GM04503 (cell line): ENCODE measurements around the gene VPS37D.

Experiments
- DNase-seq: peaks from one replicate; pipeline ENCODE4 v3.0.0-alpha.2; 2012; ENCODE audit warnings: low read depth

The VPS37D gene

DNA sequence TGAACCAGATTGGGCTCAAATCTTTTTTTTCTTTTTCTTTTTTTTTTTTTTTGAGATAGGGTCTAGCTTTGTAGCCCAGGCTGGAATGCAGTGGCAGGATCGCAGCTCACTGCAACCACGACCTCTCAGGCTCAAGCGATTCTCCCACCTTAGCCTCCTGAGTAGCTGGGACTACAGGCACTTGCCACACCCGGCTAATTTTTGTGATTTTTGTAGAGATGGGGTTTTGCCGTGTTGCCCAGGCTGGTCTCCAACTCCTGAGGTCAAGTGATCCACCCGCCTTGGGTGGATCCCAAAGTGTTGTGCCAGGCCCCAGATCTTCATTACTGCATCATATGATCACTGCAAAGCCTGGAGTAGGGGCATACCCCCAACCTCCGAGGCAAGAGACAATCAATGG lies 12.9 kb downstream of the VPS37D start:
- no peak for DNase-seq

DNA sequence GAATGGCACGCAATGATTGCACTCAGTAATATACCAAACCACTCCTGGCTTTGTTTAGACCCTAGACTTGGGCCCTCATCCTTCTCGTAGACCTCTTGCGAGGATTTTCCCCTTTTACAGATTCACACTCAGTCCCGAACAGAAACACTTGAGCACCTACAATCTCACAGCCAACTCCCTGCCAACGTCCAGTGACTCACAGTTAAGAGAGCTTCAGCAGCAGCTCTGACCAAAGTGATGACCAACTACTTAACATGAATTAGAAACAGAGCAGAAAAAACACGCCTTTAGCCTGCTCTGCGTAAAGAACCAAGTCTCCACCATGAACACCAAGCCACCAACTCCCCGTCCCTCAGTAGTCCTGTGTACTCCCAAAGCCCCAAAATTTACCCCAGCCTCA lies 13.4 kb downstream of the VPS37D start:
- no peak for DNase-seq

- no peak for DNase-seq
These were observed 15.1 kb downstream of the VPS37D start for GRCh38 chr7:73682745-73683055.

DNA sequence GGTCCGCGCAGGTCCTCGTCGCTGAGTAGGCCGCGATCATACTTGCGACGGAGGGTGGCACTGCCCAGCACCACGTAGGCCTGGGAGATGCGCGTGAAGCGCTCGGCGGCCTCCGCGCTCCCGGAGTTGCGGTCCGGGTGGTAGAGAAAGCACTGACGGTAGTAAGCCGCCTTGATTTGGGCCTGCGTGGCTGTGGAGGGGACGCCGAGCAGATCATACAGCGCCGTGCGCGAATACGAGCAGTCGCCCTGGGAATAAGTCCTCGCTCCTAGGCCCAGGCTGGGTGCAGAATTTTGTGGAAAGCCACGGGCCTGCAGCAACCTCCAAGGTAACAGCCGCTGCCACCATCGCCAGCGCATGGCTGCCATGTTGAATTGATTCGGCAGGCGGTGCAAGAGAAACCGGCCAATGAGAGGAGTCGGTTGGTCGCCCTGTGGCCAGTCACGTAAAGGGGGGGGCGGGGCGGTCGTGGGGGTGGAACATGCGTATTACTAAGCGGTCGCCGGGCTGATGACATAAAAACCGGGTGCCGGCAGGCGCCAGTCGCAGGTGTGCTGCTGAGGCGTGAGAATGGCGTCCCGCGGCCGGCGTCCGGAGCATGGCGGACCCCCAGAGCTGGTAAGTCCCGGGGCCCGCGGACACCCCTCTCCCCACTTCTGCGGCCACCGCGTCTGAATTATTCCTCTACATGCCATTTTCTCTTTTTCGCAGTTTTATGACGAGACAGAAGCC lies 15.6 kb downstream of the VPS37D start, which contains the start of the genes BUD23 and DNAJC30:
TSS of gene BUD23 (plus strand) at position 542 of the 732 bp plus-strand sequence. CDS start at position 571, 29 bp downstream.
TSS of gene DNAJC30 (minus strand) at position 398 of the 732 bp plus-strand sequence. CDS start at position 368, 30 bp downstream.
- peak; percentile 61 for DNase-seq

GRCh38 chr7:73683788-73684693 lies 16.4 kb downstream of the VPS37D start:
- DNase-seq = no peak

DNA sequence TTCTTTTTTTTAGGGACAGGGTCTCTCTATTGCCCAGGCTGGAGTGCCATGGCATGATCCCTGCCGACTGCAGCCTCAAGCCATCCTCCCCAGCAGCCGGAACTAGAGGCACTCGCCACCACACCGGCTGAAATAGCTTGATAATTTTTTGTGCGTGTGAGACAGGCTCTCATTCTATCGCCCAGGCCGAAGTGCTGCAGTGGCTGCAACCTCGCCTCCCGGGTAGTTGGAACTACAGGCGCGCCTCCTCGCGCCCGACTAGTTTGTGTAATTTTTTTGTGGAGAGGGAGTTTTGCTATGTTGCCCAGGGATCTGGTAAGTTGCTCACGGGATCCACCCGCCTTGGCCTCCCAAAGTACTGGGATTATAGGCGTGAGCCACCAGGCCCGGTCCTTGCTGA lies 17.7 kb downstream of the VPS37D start:
- DNase-seq = no peak

- DNase-seq = no peak
These were observed 20.7 kb downstream of the VPS37D start for GRCh38 chr7:73688288-73688687.

- DNase-seq = no peak
These were observed 23.0 kb downstream of the VPS37D start for GRCh38 chr7:73690646-73691045.

DNA sequence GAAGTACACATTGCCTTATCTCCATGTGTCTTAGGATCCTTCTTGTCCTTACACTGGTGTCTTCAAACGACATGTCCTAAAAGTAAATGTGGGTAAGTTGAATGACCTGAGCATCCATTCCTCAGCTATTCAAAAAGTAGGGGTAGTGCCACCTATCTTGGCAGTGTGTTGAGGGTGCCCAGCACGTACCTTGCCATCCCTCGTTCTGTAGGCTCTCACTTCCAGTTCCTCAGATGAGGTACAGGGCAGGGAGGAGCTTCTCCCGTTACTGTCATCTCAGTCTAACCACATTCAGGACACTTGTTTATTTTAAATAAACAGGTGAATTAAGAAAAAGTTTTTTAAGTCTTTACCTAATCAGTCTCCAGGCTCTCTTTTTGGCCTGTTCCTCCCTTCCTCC lies 28.7 kb downstream of the VPS37D start:
- no peak for DNase-seq

DNA sequence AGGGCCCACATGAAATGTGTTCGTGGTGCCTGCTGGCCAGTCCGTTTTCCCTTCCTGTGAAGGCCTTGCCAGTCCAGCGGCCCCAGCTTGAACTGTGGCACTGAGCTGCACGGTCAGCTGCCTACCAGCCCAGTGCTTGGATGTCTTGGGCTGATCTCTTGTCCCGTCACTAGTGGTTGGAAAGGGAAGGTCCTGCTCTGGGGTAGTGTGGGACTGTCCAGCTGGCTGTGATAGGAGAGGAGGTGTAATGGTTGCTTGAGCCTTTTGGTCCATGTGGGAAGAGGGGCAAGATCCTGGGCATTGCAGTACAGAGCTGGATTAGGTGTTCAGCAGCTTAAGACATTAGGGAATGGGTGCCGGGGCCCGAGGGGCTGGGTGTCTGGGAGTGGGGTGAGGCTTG lies 30.8 kb downstream of the VPS37D start:
- DNase-seq = no peak

DNA sequence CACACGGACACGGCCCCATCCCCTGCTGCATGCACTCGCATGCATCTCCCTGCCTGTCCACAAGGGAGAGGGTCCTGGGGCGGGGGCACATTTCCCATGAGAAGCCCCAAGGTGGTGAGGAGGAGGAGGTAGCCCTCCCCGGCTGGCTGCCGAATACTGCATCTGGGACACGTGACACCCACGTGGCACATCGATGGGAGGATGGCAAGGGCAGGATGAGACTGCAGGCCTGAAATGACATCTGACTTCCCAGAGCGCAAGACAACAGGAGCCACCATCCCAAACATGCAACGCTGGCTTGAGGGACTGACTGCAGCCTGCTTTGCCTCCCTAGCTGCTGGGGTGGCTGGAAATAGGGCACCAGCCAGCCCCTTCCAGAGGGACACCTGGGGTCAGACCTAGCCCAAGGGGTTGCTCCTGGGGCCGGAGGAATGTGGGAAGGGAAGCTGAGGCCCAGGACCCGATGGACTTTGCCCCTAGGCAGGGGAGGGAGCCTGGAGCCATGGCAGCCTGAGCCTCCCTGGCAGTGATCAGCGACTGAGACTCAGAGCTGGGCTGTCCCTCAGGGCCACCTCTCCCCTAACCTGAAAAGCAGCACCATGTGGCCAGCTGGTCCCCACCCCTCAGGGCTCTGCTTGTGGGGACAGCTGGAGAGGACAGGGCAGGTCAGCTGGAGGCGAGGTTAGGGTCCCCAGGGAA lies 31.9 kb downstream of the VPS37D start:
- DNase-seq = no peak

DNA sequence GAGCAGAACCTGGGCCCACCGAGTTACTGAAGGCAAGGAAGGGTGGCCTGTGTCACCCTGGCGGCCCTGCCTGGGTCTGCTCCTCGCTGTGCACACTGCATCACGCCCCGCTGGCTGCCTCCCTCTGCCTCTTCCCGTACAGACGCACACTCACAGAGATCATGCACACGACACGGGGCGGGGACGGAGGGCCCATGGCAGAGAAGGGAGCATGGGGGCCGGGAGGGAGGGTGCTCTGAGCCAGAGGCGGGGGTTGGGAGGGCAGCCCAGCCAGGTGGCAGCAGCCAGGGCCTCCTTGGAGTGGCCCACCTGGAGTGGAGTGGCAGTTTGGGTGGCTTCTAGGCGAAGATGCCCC lies 32.4 kb downstream of the VPS37D start:
- no peak for DNase-seq

DNA sequence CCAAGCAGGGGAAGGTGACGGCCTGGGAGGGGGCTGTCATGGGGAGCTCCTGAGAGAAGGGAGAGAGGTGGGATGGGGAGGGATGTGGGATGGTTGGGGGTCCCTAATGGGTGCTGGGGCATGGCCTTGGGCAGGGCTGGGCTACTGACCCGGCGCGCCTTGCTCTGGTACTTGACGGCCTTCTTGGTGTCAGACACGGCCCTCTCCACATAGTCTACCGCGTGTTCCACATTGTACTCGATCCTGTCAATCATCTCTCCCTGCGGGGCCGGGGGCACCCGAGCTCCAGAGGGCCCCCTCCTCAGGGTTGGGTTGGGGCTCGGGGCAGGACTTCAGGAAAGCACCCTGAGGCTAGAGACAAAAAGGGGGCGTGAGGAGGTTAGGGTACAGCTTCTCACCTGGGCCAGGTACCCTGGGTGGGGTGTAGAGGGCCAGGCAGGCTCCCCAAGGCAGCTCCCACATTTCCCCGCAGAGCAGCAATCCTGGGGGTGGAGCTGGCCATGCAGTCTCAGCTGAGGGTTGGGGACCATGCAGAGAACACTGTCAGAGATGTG lies 33.0 kb downstream of the VPS37D start:
- no peak for DNase-seq

GRCh38 chr7:73701357-73701995 lies 33.8 kb downstream of the VPS37D start:
- no peak for DNase-seq

- DNase-seq = no peak
These were observed 34.6 kb downstream of the VPS37D start for GRCh38 chr7:73702226-73702625.

GRCh38 chr7:73702665-73703064 lies 35.0 kb downstream of the VPS37D start:
- DNase-seq = no peak

DNA sequence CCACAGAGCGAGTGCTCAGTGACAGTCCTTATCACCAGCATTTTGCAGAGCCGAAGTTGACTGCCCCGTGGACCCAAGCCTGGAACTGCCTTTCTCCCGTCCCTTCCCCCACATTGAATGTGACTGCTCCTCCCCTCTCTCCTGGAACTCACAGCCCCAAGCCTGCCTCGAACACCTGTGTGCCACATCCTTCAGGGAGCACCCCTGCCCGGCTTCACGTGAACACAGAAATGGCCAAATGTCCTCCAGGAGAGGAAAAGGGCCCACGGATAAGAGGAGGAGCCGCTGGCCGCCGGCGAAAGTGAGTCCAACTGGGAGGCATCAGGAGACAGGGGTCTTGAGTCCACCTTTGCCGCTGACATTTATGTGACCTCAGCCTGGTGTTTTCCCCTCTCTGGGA lies 35.6 kb downstream of the VPS37D start:
- no peak for DNase-seq

DNA sequence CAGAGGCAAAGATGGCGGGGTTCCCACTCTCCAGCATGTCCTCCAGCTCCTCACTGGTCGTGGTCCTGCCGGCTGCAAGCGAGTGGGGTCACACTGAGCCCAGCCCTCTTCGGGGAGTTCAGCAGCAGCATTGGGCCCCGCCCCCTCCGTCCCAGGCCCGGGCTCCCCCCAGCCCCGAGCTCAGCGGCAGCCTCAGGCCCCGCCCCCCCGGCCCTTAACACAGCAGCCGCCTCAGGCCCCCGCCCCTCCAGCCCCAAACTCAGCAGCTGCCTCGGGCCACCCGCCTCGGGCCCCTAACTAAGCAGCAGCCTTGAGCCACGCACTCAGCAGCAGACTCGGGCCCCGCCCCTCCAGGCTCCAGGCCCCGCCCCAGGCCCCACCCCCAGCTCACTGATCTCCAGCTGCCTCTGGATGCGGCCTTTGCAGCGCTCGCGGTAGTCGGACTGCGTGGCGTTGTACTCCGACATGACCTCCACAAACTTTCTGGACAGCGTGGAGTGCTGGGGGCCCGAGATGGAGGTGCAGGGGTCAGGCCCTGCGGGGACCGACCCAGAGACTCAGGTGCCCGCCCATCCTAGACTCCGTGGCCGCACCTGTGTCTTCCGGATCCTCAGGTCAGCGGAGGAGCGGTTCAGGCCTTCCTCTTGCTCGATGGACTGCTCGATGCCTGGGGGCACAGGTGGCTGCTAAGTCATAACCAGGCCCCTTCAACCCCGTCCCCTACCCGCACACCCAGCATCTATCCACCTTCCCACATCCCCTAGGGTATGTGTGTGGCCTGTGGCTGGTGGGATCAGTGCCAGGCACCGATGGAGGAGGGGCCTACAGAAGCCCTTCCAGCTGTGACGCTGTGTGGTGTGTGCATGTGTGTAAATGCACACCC lies 36.4 kb downstream of the VPS37D start:
- no peak for DNase-seq

DNA sequence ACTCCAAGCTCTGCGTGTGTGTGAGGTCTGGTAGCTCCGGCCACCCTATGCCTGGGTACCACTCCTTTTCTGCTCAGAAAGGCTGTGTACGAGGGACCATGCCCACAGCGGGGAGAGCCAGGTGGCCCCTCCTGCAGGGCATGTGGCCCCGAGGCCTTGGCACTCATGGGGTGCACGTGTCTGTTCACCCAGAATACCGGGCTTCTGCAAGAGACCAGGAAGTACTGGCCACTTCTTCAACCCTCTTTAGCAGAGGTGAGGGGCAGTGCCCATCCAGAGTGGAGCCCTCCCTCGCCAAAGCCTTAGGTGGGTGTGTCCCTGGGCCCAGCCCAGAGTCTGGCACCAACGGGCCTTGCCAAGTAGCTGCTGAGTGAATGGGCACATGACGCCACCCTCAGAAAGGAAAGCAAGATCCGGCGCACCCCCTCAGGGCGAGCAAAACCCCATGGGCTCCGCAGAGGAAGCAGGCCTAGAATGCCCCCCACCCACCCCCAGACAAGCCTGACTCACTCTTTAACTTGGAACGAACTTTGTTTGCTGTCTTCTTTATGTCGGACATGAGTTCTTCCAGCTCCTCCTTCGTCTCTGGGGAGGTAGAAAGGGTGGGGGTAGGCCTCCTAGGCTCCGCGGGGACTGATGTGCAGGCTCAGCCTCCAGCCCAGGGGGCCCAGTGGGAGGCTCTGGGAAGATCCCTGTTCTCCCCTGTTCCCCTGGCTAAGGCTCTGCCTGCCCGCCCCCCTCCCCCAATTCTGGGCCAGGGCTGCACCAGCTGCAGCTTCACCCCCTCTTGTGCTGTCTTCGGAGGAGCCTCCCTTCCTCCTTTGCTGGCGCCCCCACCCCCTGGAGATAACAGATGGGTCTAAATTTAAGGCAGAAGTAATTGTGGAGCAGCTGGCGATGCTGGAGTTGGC lies 37.3 kb downstream of the VPS37D start:
- no peak for DNase-seq

DNA sequence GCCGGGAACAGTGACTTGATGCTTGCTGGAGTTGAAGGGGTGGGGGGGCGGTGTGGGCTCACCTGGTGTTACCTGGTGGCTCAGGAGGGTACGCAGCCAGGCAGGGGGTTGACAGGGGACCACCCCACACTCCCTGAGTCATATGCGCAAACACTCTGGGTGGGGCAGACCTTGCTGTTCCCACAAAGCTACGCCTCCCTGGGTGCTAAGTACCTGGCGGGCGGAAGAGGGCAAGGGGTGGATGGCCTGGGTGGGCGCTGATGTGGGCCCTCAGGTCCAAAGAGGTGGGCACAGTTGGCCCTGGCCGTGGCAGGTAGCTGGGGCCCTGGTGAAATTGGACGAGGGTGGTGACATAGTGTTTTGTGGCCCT lies 37.9 kb downstream of the VPS37D start:
- no peak for DNase-seq
